Left lung (tissue), 10 donors: Measurements from ENCODE around the gene MLLT1. TPM values are rescaled to one million over a fixed set of nuclear protein-coding genes. Genes with fewer than 3 reads are reported as not detected.

Experiments used
- ATAC-seq: fragments of 200-7000 bp; cut with Tn5 transposase; one replicate; pipeline ENCODE4 v1.9.1; 2020; ENCODE audit warnings: moderate library complexity
- DNase-seq, 4 donors: peaks; one replicate each; pipeline ENCODE4 v3.0.0-alpha.2; 2013 to 2020
- H3K27ac ChIP-seq, 2 donors: fragments of 200-600 bp; sonication (generic) in 1 of 2; one replicate each; pipeline versions ENCODE4 v1.5.0 to v1.8.0; 2020 to 2021
- H3K27me3 ChIP-seq, 2 donors: fragments of 200-600 bp; sonication (generic) in 1 of 2; one replicate each; pipeline versions ENCODE4 v1.5.0 to v1.8.0; 2020 to 2021
- H3K36me3 ChIP-seq, 2 donors: fragments of 200-600 bp; sonication (generic) in 1 of 2; one replicate each; pipeline versions ENCODE4 v1.5.0 to v1.8.0; 2020 to 2021
- H3K4me1 ChIP-seq, 2 donors: fragments of 200-600 bp; one replicate each; pipeline ENCODE4 v1.8.0; 2021
- H3K4me3 ChIP-seq, 2 donors: fragments of 200-600 bp; sonication (generic) in 1 of 2; one replicate each; pipeline versions ENCODE4 v1.5.0 to v1.8.0; 2020 to 2021; ENCODE audit warnings: mild to moderate bottlenecking in 1 of 2
- H3K9me3 ChIP-seq, 2 donors: fragments of 200-600 bp; sonication (generic) in 1 of 2; one replicate each; pipeline versions ENCODE4 v1.5.0 to v1.8.0; 2020 to 2021
- intact Hi-C, 2 donors: fragments of 100-400 bp; cut with DNase I; formaldehyde crosslinking; loops; one replicate each; pipeline versions ENCODE4 v1.11.2 to v1.14.2; 2022
- polyA plus RNA-seq, 6 donors: library from polyadenylated mRNA; unstranded; fragments of 120-200 nt; gene quantifications; one replicate each; pipeline ENCODE4 v1.2.1, GENCODE V29; 2013; ENCODE audit not compliant: insufficient read length in 6 of 6
- total RNA-seq, 2 donors: library from RNA; stranded (reverse); fragmentation: NEBNext Ultra II Directional; extraction: Animal tissue kit (Norgen Biotek cat#: 25700); gene quantifications; one replicate each; pipeline ENCODE4 v1.2.1, GENCODE V29; 2021
- TF ChIP-seq, protein P1 (sequence below), 2 donors: fragments of 200-600 bp; sonication (generic) in 1 of 2; IDR thresholded peaks; one replicate each; pipeline versions ENCODE4 v1.5.0 to v1.8.0; 2021; ENCODE audit warnings: antibody characterized with exemption in 2 of 2
- donor health status: DM: no; HTN: yes; CAD: no.
- donor health status: DM: no; HTN: no; CAD: no.

The MLLT1 gene
- total and polyA plus RNA-seq, 8 donors = 69.3 to 106 (median 81.4) TPM

DNA sequence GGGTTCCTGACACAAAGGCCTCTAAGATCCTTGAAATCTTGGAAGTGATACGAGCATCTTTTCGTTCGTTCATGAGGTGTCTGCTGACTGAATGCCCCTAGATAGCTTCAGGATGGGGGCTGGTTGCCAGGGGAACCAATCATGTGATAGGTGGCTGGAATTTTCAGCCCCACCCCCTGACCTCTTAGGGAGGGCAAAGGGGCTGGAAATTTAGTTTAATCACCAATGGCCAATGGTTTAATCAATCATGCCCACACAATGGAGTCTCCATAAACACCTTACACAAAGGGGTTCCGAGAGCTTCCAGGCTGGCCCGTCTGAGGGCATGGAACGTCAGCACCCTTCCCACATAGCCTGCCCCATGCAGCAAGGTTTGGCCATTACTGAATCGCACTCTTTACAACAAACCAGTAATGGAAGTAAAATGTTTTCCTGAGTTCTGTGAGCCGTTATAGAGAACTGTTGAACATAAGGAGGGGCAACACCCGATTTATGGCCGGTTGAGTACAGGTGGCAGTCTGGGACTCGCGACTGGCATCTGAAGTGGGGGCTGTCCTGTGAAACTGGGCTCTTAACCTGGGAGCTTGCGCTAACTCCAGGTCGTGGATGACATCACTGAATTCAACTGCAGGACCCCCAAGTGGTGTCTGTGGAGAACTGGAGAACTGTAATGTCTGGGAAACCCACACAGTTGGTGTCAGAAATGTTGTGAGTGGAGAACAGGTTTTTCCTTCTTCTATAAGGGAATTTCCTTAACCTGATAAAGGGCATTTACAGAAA is 25.6 kb downstream of the MLLT1 start:
- H3K9me3 ChIP-seq = no peaks in the 10 kb centered on the region
- peaks cover 0 to 42% of the 10 kb centered on the region in 2 donors for H3K4me1 ChIP-seq
- ATAC-seq (no peak), DNase-seq (no peak)
- intact Hi-C loops = no loop called here
- no peak overlapping the region for H3K4me3 ChIP-seq
- TF ChIP-seq, protein P1, sequence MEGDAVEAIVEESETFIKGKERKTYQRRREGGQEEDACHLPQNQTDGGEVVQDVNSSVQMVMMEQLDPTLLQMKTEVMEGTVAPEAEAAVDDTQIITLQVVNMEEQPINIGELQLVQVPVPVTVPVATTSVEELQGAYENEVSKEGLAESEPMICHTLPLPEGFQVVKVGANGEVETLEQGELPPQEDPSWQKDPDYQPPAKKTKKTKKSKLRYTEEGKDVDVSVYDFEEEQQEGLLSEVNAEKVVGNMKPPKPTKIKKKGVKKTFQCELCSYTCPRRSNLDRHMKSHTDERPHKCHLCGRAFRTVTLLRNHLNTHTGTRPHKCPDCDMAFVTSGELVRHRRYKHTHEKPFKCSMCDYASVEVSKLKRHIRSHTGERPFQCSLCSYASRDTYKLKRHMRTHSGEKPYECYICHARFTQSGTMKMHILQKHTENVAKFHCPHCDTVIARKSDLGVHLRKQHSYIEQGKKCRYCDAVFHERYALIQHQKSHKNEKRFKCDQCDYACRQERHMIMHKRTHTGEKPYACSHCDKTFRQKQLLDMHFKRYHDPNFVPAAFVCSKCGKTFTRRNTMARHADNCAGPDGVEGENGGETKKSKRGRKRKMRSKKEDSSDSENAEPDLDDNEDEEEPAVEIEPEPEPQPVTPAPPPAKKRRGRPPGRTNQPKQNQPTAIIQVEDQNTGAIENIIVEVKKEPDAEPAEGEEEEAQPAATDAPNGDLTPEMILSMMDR (IDR thresholded peaks at IDR 0.05) = no peak
- H3K36me3 ChIP-seq = peaks cover 0 to 31% of the 10 kb centered on the region in 2 donors
- no peak overlapping the region for H3K27ac ChIP-seq
- H3K27me3 ChIP-seq = no peaks in the 10 kb centered on the region

- Histone ChIP-seq H3K9me3 (no peaks in the 10 kb centered on the region), H3K27ac (peak overlapping the region in 1 of 2 donors; percentile 84), H3K4me1 (peaks cover 5 to 51% of the 10 kb centered on the region in 2 donors), H3K36me3 (peaks cover 0 to 21% of the 10 kb centered on the region in 2 donors), H3K4me3 (no peak overlapping the region), H3K27me3 (no peaks in the 10 kb centered on the region)
- TF ChIP-seq, protein P1 (IDR thresholded peaks at IDR 0.05) = no peak
- ATAC-seq (no peak), DNase-seq (no peak)
- intact Hi-C loops = no loop called here
Measured at GRCh38 chr19:6252066-6252465, 27.7 kb downstream of the MLLT1 start.

- TF ChIP-seq, protein P1 (IDR thresholded peaks at IDR 0.05) = no peak
- Histone ChIP-seq H3K4me1 (peaks cover 5 to 50% of the 10 kb centered on the region in 2 donors), H3K27ac (peak overlapping the region in 1 of 2 donors; percentile 84), H3K36me3 (peaks cover 0 to 13% of the 10 kb centered on the region in 2 donors), H3K9me3 (no peaks in the 10 kb centered on the region), H3K4me3 (no peak overlapping the region), H3K27me3 (no peaks in the 10 kb centered on the region)
- intact Hi-C loops = no loop called here
- DNase-seq (no peak), ATAC-seq (no peak)
Measured at GRCh38 chr19:6250909-6251308, 28.9 kb downstream of the MLLT1 start.

- H3K4me1 ChIP-seq = peaks cover 5 to 45% of the 10 kb centered on the region in 2 donors
- H3K27me3 ChIP-seq = no peaks in the 10 kb centered on the region
- TF ChIP-seq, protein P1 (IDR thresholded peaks at IDR 0.05) = no peak
- H3K27ac ChIP-seq = peak overlapping the region in 1 of 2 donors; percentile 84
- intact Hi-C loops = no loop called here
- no peak overlapping the region for H3K4me3 ChIP-seq
- peaks cover 0 to 11% of the 10 kb centered on the region in 2 donors for H3K36me3 ChIP-seq
- ATAC-seq (no peak), DNase-seq (no peak)
- no peaks in the 10 kb centered on the region for H3K9me3 ChIP-seq
Measured at GRCh38 chr19:6250024-6250615, 29.7 kb downstream of the MLLT1 start.

DNA sequence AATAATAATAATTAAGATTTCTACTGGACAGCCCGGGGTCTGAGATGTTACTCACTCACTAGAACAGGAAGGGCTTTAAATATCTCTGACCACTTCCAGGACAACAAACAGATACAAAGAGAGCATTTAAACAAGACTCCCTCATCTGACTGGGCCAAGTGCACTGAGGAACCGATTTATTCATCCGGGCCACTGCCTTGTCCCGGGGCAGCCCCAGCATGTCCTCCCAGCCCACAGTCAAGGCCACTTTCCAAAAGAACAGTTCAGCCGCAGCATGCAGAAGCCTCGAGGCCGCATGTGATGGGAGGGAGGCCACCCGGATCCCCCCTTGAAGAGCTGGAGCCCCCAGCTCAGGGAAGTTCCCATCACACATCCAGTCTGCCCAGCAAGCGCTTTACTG is 30.5 kb downstream of the MLLT1 start:
- peak overlapping the region in 1 of 2 donors; percentile 84 for H3K27ac ChIP-seq
- no peak overlapping the region for H3K4me3 ChIP-seq
- intact Hi-C loops = no loop called here
- peaks cover 5 to 52% of the 10 kb centered on the region in 2 donors for H3K4me1 ChIP-seq
- DNase-seq = no peak
- ATAC-seq = no peak
- TF ChIP-seq, protein P1 (IDR thresholded peaks at IDR 0.05) = no peak
- no peaks in the 10 kb centered on the region for H3K27me3 ChIP-seq
- H3K9me3 ChIP-seq = no peaks in the 10 kb centered on the region
- H3K36me3 ChIP-seq = peaks cover 0 to 9% of the 10 kb centered on the region in 2 donors
